ENCODE data around the gene MTCL1. TPM values are rescaled to one million over a fixed set of nuclear protein-coding genes. Genes with fewer than 3 reads are reported as not detected.
A peak's percentile ranks its signal among the peaks of the same experiment; 100 is the strongest.

MTCL1 gene
- total and polyA plus RNA-seq, 2 donors, result 11.0 to 15.9 TPM

GRCh38 chr18:8777846-8778245, 72.5 kb downstream of the MTCL1 start:
- no peak for DNase-seq (ENCODE audit: low read depth in 6 of 9, low spot score in 9 of 9)
- Histone ChIP-seq H3K4me1 (ENCODE audit: control insufficient read depth in 2 of 2, insufficient read depth in 2 of 2, low read length in 2 of 2) (peaks cover 7 to 10% of the 10 kb centered on the region in 2 donors), H3K36me3 (ENCODE audit: control insufficient read depth in 2 of 2, insufficient read depth in 2 of 2, low read length in 1 of 2) (no peaks in the 10 kb centered on the region), H3K27me3 (ENCODE audit: control insufficient read depth in 2 of 2, insufficient read depth in 1 of 2, low read length in 1 of 2) (no peaks in the 10 kb centered on the region), H3K9me3 (ENCODE audit: control insufficient read depth in 2 of 2, insufficient read depth in 1 of 2, low read length in 1 of 2) (no peaks in the 10 kb centered on the region), H3K27ac (ENCODE audit: low read depth in 1 of 2, low read length in 1 of 2) (no peak overlapping the region), H3K4me3 (ENCODE audit: low read length in 2 of 2) (no peak overlapping the region)
- 80% methylated on average over 3 of the region's 3 CpGs for WGBS

- no peak for DNase-seq (ENCODE audit: low read depth in 6 of 9, low spot score in 9 of 9)
- Histone ChIP-seq H3K36me3 (ENCODE audit: control insufficient read depth in 2 of 2, insufficient read depth in 2 of 2, low read length in 1 of 2) (no peaks in the 10 kb centered on the region), H3K4me1 (ENCODE audit: control insufficient read depth in 2 of 2, insufficient read depth in 2 of 2, low read length in 2 of 2) (peaks cover 7 to 10% of the 10 kb centered on the region in 2 donors), H3K27ac (ENCODE audit: low read depth in 1 of 2, low read length in 1 of 2) (peak overlapping the region in 1 of 2 donors; percentile 18), H3K9me3 (ENCODE audit: control insufficient read depth in 2 of 2, insufficient read depth in 1 of 2, low read length in 1 of 2) (no peaks in the 10 kb centered on the region), H3K27me3 (ENCODE audit: control insufficient read depth in 2 of 2, insufficient read depth in 1 of 2, low read length in 1 of 2) (no peaks in the 10 kb centered on the region), H3K4me3 (ENCODE audit: low read length in 2 of 2) (no peak overlapping the region)
- 86% methylated on average over 3 of the region's 3 CpGs for WGBS
These were observed 73.0 kb downstream of the MTCL1 start for GRCh38 chr18:8778386-8778785.

GRCh38 chr18:8778824-8779223, 73.5 kb downstream of the MTCL1 start:
- H3K36me3 ChIP-seq (ENCODE audit: control insufficient read depth in 2 of 2, insufficient read depth in 2 of 2, low read length in 1 of 2), result no peaks in the 10 kb centered on the region
- H3K27me3 ChIP-seq (ENCODE audit: control insufficient read depth in 2 of 2, insufficient read depth in 1 of 2, low read length in 1 of 2), result no peaks in the 10 kb centered on the region

GRCh38 chr18:8779251-8779650, 73.9 kb downstream of the MTCL1 start:
- no peak overlapping the region for H3K27ac ChIP-seq (ENCODE audit: low read depth in 1 of 2, low read length in 1 of 2)

More at GRCh38 chr18:8778824-8779223, 73.5 kb downstream of the MTCL1 start:
- no peak overlapping the region for H3K27ac ChIP-seq (ENCODE audit: low read depth in 1 of 2, low read length in 1 of 2)
- WGBS, result 97% methylated on average over 16 of the region's 16 CpGs
- no peak overlapping the region for H3K4me3 ChIP-seq (ENCODE audit: low read length in 2 of 2)
- DNase-seq (ENCODE audit: low read depth in 6 of 9, low spot score in 9 of 9), result no peak
- H3K9me3 ChIP-seq (ENCODE audit: control insufficient read depth in 2 of 2, insufficient read depth in 1 of 2, low read length in 1 of 2), result no peaks in the 10 kb centered on the region
- H3K4me1 ChIP-seq (ENCODE audit: control insufficient read depth in 2 of 2, insufficient read depth in 2 of 2, low read length in 2 of 2), result peaks cover 7 to 10% of the 10 kb centered on the region in 2 donors

GRCh38 chr18:8780227-8780626, 74.9 kb downstream of the MTCL1 start:
- no peak for DNase-seq (ENCODE audit: low read depth in 6 of 9, low spot score in 9 of 9)
- no peaks in the 10 kb centered on the region for H3K9me3 ChIP-seq (ENCODE audit: control insufficient read depth in 2 of 2, insufficient read depth in 1 of 2, low read length in 1 of 2)
- 85% methylated on average over 6 of the region's 6 CpGs for WGBS

More at GRCh38 chr18:8779251-8779650, 73.9 kb downstream of the MTCL1 start:
- Histone ChIP-seq H3K36me3 (ENCODE audit: control insufficient read depth in 2 of 2, insufficient read depth in 2 of 2, low read length in 1 of 2) (no peaks in the 10 kb centered on the region), H3K9me3 (ENCODE audit: control insufficient read depth in 2 of 2, insufficient read depth in 1 of 2, low read length in 1 of 2) (no peaks in the 10 kb centered on the region), H3K27me3 (ENCODE audit: control insufficient read depth in 2 of 2, insufficient read depth in 1 of 2, low read length in 1 of 2) (no peaks in the 10 kb centered on the region), H3K4me1 (ENCODE audit: control insufficient read depth in 2 of 2, insufficient read depth in 2 of 2, low read length in 2 of 2) (peaks cover 7 to 10% of the 10 kb centered on the region in 2 donors), H3K4me3 (ENCODE audit: low read length in 2 of 2) (no peak overlapping the region)
- no peak for DNase-seq (ENCODE audit: low read depth in 6 of 9, low spot score in 9 of 9)
- 95% methylated on average over 14 of the region's 14 CpGs for WGBS

GRCh38 chr18:8781671-8782070, 76.3 kb downstream of the MTCL1 start:
- WGBS, result 95% methylated on average over 12 of the region's 12 CpGs
- no peaks in the 10 kb centered on the region for H3K36me3 ChIP-seq (ENCODE audit: control insufficient read depth in 2 of 2, insufficient read depth in 2 of 2, low read length in 1 of 2)
- no peak overlapping the region for H3K27ac ChIP-seq (ENCODE audit: low read depth in 1 of 2, low read length in 1 of 2)
- H3K4me1 ChIP-seq (ENCODE audit: control insufficient read depth in 2 of 2, insufficient read depth in 2 of 2, low read length in 2 of 2), result peaks cover 0 to 9% of the 10 kb centered on the region in 2 donors
- no peaks in the 10 kb centered on the region for H3K9me3 ChIP-seq (ENCODE audit: control insufficient read depth in 2 of 2, insufficient read depth in 1 of 2, low read length in 1 of 2)
- no peaks in the 10 kb centered on the region for H3K27me3 ChIP-seq (ENCODE audit: control insufficient read depth in 2 of 2, insufficient read depth in 1 of 2, low read length in 1 of 2)
- no peak for DNase-seq (ENCODE audit: low read depth in 6 of 9, low spot score in 9 of 9)
- H3K4me3 ChIP-seq (ENCODE audit: low read length in 2 of 2), result no peak overlapping the region

More at GRCh38 chr18:8780227-8780626, 74.9 kb downstream of the MTCL1 start:
- Histone ChIP-seq H3K4me1 (ENCODE audit: control insufficient read depth in 2 of 2, insufficient read depth in 2 of 2, low read length in 2 of 2) (peaks cover 7 to 10% of the 10 kb centered on the region in 2 donors), H3K27me3 (ENCODE audit: control insufficient read depth in 2 of 2, insufficient read depth in 1 of 2, low read length in 1 of 2) (no peaks in the 10 kb centered on the region), H3K27ac (ENCODE audit: low read depth in 1 of 2, low read length in 1 of 2) (no peak overlapping the region), H3K36me3 (ENCODE audit: control insufficient read depth in 2 of 2, insufficient read depth in 2 of 2, low read length in 1 of 2) (no peaks in the 10 kb centered on the region), H3K4me3 (ENCODE audit: low read length in 2 of 2) (no peak overlapping the region)

GRCh38 chr18:8783335-8783993, 78.1 kb downstream of the MTCL1 start:
- Histone ChIP-seq H3K9me3 (ENCODE audit: control insufficient read depth in 2 of 2, insufficient read depth in 1 of 2, low read length in 1 of 2) (no peaks in the 10 kb centered on the region), H3K4me1 (ENCODE audit: control insufficient read depth in 2 of 2, insufficient read depth in 2 of 2, low read length in 2 of 2) (peaks cover 0 to 16% of the 10 kb centered on the region in 2 donors), H3K27ac (ENCODE audit: low read depth in 1 of 2, low read length in 1 of 2) (no peak overlapping the region), H3K27me3 (ENCODE audit: control insufficient read depth in 2 of 2, insufficient read depth in 1 of 2, low read length in 1 of 2) (no peaks in the 10 kb centered on the region), H3K36me3 (ENCODE audit: control insufficient read depth in 2 of 2, insufficient read depth in 2 of 2, low read length in 1 of 2) (no peaks in the 10 kb centered on the region), H3K4me3 (ENCODE audit: low read length in 2 of 2) (no peak overlapping the region)
- 97% methylated on average over 28 of the region's 28 CpGs for WGBS
- DNase-seq (ENCODE audit: low read depth in 6 of 9, low spot score in 9 of 9), result no peak

- H3K9me3 ChIP-seq (ENCODE audit: control insufficient read depth in 2 of 2, insufficient read depth in 1 of 2, low read length in 1 of 2), result no peaks in the 10 kb centered on the region
- H3K27ac ChIP-seq (ENCODE audit: low read depth in 1 of 2, low read length in 1 of 2), result no peak overlapping the region
- peaks cover 0 to 16% of the 10 kb centered on the region in 2 donors for H3K4me1 ChIP-seq (ENCODE audit: control insufficient read depth in 2 of 2, insufficient read depth in 2 of 2, low read length in 2 of 2)
- no peaks in the 10 kb centered on the region for H3K36me3 ChIP-seq (ENCODE audit: control insufficient read depth in 2 of 2, insufficient read depth in 2 of 2, low read length in 1 of 2)
- H3K4me3 ChIP-seq (ENCODE audit: low read length in 2 of 2), result no peak overlapping the region
- no peak for DNase-seq (ENCODE audit: low read depth in 6 of 9, low spot score in 9 of 9)
- H3K27me3 ChIP-seq (ENCODE audit: control insufficient read depth in 2 of 2, insufficient read depth in 1 of 2, low read length in 1 of 2), result no peaks in the 10 kb centered on the region
- WGBS, result 98% methylated on average over 35 of the region's 35 CpGs
These were observed 78.7 kb downstream of the MTCL1 start for GRCh38 chr18:8783994-8784530.

- Histone ChIP-seq H3K27me3 (ENCODE audit: control insufficient read depth in 2 of 2, insufficient read depth in 1 of 2, low read length in 1 of 2) (no peaks in the 10 kb centered on the region), H3K9me3 (ENCODE audit: control insufficient read depth in 2 of 2, insufficient read depth in 1 of 2, low read length in 1 of 2) (no peaks in the 10 kb centered on the region), H3K27ac (ENCODE audit: low read depth in 1 of 2, low read length in 1 of 2) (no peak overlapping the region), H3K4me3 (ENCODE audit: low read length in 2 of 2) (no peak overlapping the region), H3K36me3 (ENCODE audit: control insufficient read depth in 2 of 2, insufficient read depth in 2 of 2, low read length in 1 of 2) (no peaks in the 10 kb centered on the region), H3K4me1 (ENCODE audit: control insufficient read depth in 2 of 2, insufficient read depth in 2 of 2, low read length in 2 of 2) (peaks cover 0 to 16% of the 10 kb centered on the region in 2 donors)
- WGBS, result 97% methylated on average over 24 of the region's 24 CpGs
- no peak for DNase-seq (ENCODE audit: low read depth in 6 of 9, low spot score in 9 of 9)
These were observed 79.9 kb downstream of the MTCL1 start for GRCh38 chr18:8785261-8785660.

Measured in thymus (tissue), 11 donors.